ENCODE measurements around the gene VPS37C.

The VPS37C gene

DNA sequence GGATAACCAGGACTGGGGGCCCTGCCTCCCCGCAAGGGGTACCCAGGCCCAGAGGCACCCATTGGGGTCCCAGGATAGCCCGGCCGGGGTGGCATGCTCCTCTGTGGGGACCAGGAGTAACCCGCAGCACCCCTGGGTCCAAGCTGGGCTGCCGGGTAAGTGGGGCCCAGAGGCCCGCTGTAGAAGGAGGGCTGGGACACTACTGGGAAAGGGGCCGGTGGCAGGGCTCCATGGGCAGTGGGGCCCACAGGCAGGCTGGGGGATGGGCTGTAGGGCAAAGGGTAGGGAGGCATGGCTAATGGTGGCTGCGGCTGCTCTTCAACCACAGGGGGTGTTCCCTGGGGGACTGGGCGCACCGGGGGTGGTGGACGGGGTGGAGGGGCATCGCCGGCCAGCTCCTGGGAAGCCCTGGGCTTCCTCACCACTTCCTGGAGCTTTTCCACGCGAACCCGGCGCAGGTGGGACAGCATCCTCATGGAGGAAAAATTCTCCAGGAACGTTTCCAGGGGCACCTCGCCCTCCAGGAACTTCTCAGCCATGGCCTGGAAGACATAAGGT, 29.1 kb downstream of the VPS37C start:
- DNase-seq, result no peak

GRCh38 chr11:61131586-61131985, 29.6 kb downstream of the VPS37C start:
- no peak for DNase-seq

DNA sequence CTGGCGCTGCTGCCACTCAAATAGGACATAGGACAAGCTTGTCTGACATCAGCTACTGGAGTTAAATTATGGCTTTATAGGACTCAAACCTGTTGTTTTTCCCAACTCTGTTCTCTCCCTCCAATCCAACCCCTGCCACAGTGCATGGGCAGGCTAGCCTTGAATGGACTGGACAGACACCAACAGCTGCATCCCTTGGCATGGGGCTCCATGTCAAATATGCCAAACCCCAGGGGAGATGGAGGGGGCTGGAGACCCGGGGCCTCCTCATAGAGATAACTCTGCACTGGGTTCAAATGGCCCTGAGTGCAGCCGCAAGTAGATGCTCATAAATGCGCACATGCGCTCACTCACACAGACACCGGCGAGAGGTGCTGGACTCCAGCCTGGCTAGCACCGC, 30.0 kb downstream of the VPS37C start:
- no peak for DNase-seq

DNA sequence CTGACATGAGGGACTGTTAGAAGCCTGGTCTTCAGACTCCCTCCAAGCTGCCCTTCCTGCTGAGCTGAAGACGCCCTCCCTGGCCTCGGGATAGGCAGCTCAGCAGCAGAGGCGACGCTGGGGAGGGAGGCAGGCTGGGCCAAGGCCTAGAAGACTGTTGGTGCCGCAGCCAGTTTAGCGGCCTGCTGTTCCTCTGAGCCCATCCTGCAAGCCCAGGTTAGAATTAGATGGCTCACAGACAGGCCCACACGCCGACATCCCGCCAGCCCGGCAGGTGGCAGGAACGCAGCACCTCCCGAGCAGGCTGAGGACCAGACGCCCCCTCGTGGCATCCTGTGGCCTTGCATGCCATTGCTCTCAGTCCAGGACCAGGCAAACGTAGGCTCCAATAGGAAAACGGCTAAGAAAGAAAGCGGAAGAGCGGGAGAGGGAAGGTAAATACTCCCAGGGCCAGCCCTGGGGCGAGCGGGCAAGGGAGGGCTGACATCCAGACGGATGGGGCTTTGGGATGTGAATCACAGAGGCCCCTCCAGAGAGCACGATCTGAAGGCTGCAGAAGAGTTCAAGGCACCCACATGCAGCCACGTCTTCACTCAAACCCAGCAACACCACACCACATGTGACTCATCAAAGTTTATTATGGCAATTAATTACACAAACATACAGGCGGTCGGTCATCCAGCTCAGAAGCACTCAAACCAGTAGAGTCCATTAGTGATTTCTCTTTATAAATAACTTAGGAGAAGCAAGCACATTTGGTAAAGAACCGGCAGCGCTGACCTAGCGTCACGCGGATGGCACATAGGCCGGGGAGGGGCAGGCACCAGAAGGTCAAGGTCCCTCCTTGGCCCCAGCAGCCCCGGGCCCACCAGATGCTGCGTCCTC, 31.3 kb downstream of the VPS37C start:
- DNase-seq, result peak; percentile 79

GRCh38 chr11:61128947-61129638, 32.1 kb downstream of the VPS37C start:
- no peak for DNase-seq

- DNase-seq, result no peak
These were observed 33.2 kb downstream of the VPS37C start for GRCh38 chr11:61127991-61128390.

GRCh38 chr11:61126256-61126655, 35.0 kb downstream of the VPS37C start:
- no peak for DNase-seq

DNA sequence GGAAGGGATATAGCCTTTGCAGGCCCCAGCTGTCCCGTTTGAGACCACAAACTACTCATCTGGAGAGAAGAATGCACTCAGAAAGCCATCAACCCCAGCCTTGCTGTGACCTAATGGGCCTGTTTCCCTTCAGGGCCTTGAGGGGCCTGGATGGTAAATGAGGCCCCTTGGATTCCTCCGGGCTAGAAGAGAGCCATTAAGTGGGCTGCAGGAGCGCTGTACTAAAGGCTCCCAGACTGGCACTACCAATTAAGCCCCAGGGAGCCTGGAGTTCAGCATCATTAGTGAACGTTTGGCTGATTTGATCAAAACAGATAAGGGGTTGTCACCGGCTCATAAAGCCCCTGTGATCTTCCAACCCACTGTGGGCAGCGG, 35.9 kb downstream of the VPS37C start:
- DNase-seq, result no peak

DNA sequence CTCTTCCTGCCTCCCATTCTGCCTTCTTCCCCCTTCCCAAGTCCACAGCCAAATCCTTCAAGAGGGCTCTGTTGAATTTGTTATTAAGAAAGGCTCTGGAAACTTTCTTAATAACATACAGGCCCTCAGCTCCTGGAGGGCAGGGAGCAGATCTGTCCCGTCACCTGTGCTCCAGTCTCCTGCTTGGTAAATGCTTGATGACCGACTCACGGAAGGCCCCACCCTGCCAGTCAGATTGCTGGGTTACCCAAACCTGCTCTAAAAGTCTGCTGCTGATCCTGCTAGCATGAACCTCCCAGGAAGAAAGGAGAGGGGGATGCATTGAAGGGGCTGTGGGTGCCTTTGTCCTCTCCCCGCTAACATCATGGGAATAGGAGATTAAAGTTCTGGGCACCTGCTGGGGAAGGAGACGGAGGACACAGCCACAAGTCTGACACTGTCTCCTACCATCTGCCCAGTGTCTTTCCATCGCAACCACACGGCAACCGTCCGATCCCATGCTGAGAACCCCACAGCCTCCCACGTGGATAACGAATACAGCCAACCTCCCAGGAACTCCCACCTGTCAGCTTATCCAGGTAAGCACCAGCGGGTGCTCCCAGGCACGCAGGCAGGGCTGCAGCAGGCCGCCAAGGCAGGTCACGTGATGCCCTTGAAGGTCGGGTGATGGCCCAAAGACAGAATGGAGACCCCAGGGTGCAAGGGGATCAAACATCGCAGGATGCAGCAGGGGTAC, 36.5 kb downstream of the VPS37C start:
- no peak for DNase-seq

DNA sequence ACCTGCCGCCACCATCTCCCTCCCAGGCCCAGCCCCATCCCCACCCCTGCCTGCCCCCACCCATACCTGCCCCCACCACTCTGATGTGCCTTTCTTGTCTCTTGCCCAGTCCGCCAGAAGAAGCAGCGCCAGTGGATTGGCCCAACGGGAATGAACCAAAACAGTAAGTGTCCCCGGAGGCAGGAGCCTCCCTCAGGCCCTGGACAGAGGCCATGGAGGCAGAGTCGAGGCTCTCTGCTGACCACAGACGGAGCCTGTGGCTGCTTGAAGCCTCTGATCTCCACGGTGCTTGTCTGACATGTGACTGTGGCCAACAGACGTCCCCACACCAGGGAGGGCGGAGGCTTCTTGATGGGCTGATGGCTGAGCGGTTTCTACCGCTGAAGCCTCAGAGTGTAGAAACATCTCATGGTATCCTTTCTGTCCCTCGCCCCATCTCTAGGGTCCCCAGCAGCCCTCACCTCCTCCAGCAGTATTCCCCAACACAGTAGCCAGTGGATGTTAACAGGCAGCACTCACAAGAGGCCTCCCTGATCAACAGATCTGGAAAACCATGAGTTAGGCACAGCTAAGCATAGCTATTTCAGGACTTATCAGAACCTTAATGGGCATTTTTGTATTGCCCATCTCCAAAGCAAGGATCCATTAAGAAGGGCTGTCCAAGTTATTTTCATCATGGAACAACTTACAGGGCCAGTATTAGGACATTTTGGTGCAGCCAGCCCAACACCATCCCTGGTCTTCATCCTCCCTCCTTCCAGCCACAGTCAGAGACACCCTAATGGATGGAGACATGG, 37.3 kb downstream of the VPS37C start:
- DNase-seq, result no peak

- no peak for DNase-seq
These were observed 38.5 kb downstream of the VPS37C start for GRCh38 chr11:61122761-61123160.

GRCh38 chr11:61121917-61122316, 39.3 kb downstream of the VPS37C start:
- no peak for DNase-seq

DNA sequence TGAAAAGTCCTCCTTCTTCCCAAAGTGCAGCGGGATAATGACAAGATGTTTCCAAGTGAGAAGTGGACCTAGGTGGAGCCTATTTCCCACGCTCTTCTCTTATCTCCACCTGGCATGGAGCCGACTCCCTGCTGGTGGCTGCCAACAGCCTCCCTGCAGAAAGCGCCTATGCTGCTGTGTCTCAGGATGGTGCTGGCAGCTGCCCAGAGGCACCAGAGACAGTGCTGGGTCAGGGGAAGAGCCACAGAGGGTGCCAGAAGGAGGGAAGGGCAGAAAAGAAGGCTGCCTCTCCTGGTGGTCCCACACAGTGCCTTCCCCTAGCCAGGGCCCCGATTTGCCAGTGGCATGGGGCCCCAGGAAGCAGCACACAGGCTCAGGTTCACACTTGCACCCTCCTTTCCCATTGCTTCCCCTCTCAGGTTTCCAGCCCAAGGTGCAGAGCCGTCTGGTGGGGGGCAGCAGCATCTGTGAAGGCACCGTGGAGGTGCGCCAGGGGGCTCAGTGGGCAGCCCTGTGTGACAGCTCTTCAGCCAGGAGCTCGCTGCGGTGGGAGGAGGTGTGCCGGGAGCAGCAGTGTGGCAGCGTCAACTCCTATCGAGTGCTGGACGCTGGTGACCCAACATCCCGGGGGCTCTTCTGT, 39.9 kb downstream of the VPS37C start:
- no peak for DNase-seq

- peak; percentile 12 for DNase-seq
These were observed 40.5 kb downstream of the VPS37C start for GRCh38 chr11:61120706-61121191.

DNA sequence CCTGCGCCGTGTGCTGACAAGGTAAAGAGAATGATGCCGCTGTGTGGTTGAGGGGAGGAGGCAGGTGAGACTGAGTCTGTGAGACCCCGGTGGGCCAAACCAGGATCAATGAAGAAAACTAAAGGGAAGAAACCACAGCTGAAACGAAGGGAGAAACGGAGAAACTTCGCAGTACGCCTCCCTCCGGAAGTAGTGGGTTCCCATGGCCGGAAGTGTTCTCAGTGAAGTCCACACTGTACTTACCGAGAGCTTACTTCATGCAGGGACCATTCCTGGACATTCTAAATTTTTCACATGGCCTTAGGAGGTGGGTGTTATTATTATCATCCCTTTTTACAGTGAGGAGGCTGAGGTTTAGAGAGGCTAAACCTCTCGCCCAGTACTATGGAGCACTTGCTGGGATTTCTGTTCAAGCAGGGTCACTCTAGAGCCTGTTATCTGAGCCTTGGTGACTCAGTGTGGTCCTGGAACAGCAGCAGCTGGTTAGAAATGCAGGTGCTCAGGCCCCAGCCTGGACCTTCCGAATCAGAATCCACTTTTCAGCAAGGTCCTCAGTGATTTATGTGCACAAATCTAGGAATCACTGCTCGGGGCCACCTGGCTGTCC, 41.0 kb downstream of the VPS37C start:
- no peak for DNase-seq

DNA sequence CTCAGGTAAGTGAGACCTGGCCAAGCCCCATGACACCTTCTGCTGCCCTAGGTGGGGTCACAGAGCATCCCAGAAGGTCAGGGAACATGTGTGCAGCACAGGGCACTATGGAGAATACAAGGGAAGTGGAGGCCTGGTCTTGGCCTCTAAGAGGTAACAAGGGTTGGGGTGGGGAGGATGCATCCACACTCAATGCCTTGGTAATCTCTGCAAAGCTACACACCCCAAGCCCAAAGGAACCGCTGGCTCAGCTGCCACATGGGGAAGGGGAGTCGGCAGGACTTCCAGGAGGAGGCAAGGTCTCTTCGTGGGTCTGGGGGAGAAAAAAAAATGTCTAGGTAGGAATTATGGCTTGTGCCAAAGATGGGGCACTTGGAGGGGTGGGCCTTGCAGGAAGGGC, 41.7 kb downstream of the VPS37C start:
- DNase-seq, result no peak

- no peak for DNase-seq
These were observed 42.2 kb downstream of the VPS37C start for GRCh38 chr11:61119055-61119454.

DNA sequence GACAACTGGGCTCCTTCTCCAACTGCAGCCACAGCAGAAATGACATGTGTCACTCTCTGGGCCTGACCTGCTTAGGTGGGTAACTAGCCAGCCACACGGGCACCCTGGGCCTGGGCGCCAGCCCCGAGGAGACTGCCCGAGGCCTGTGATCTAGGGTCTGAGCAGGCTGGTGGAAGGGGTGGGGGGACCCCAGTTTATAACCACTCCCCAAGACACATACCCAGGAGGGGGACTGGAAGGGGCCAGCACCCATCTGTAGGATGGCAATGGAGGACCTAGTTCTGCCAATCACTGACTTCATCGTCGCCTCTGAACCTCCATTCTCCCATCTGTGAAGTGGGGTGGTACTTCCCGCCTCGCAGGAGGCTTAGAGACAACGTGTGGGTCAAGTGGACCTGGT, 42.8 kb downstream of the VPS37C start:
- no peak for DNase-seq

DNA sequence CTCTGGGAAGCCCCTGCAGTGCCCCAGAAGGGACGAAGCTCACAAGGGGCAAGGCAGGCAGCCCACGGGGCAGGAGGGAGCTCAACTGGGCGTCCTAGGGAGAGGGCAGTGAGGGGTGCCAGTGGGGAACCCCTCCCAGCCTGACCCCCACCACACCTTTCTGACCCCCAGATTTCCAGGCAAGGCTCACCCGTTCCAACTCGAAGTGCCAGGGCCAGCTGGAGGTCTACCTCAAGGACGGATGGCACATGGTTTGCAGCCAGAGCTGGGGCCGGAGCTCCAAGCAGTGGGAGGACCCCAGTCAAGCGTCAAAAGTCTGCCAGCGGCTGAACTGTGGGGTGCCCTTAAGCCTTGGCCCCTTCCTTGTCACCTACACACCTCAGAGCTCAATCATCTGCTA, 43.2 kb downstream of the VPS37C start:
- DNase-seq, result no peak

DNA sequence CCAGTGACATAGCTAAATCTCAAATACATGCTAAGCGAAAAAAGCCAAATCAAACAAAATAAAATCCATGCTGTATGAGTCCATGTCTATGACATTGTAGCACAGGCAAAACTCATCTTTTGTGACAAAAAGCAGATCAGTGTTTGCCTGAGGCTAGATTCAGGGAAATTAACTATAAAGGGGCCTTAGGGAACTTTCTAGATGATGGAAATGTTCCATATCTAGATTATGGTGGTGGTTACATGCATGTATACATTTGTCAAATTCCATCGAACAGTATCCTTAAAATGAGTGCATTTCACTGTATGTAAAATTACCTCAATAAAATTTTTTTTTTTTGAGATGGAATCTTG, 44.1 kb downstream of the VPS37C start:
- DNase-seq, result no peak
